ENCODE measurements around the gene PLA2G4F.

Gene PLA2G4F

GRCh38 chr15:42121021-42121420 is 35.4 kb downstream of the PLA2G4F start:
- H3K36me3 ChIP-seq (ENCODE audit: control insufficient read depth, insufficient read depth, low read length) = no peaks in the 10 kb centered on the region
- H3K4me1 ChIP-seq = no peaks in the 10 kb centered on the region
- no peaks in the 10 kb centered on the region for H3K9me3 ChIP-seq (ENCODE audit: control insufficient read depth, low read length)
- H2AFZ ChIP-seq = no peak overlapping the region
- no peaks in the 10 kb centered on the region for H3K79me2 ChIP-seq
- no peak overlapping the region for H3K4me2 ChIP-seq (ENCODE audit: low read length)
- no peaks in the 10 kb centered on the region for H3K27me3 ChIP-seq (ENCODE audit: control insufficient read depth, insufficient read depth, low read length)
- H3K9ac ChIP-seq = no peak overlapping the region
- no peak overlapping the region for H3K4me3 ChIP-seq (ENCODE audit: low read depth, low read length)
- no peak overlapping the region for H3K27ac ChIP-seq
- no peak for TF ChIP-seq CTCF (IDR thresholded peaks at IDR 0.05)

GRCh38 chr15:42120285-42120684 is 36.2 kb downstream of the PLA2G4F start:
- Histone ChIP-seq H3K27ac (no peak overlapping the region), H3K27me3 (ENCODE audit: control insufficient read depth, insufficient read depth, low read length) (no peaks in the 10 kb centered on the region), H2AFZ (no peak overlapping the region), H3K79me2 (no peaks in the 10 kb centered on the region), H3K9ac (no peak overlapping the region), H3K4me1 (no peaks in the 10 kb centered on the region), H3K4me3 (ENCODE audit: low read depth, low read length) (no peak overlapping the region), H3K9me3 (ENCODE audit: control insufficient read depth, low read length) (no peaks in the 10 kb centered on the region), H3K4me2 (ENCODE audit: low read length) (no peak overlapping the region), H3K36me3 (ENCODE audit: control insufficient read depth, insufficient read depth, low read length) (no peaks in the 10 kb centered on the region)
- no peak for TF ChIP-seq CTCF (IDR thresholded peaks at IDR 0.05)

- Histone ChIP-seq H3K9ac (no peak overlapping the region), H3K4me3 (ENCODE audit: low read depth, low read length) (no peak overlapping the region), H3K4me1 (no peaks in the 10 kb centered on the region)
These were observed 37.0 kb downstream of the PLA2G4F start for GRCh38 chr15:42119446-42119760.

GRCh38 chr15:42118650-42119445 is 37.6 kb downstream of the PLA2G4F start:
- no peaks in the 10 kb centered on the region for H3K9me3 ChIP-seq (ENCODE audit: control insufficient read depth, low read length)
- no peak for TF ChIP-seq CTCF (IDR thresholded peaks at IDR 0.05)
- H3K27me3 ChIP-seq (ENCODE audit: control insufficient read depth, insufficient read depth, low read length) = no peaks in the 10 kb centered on the region
- no peaks in the 10 kb centered on the region for H3K36me3 ChIP-seq (ENCODE audit: control insufficient read depth, insufficient read depth, low read length)
- no peak overlapping the region for H3K4me2 ChIP-seq (ENCODE audit: low read length)
- no peak overlapping the region for H3K27ac ChIP-seq
- H3K9ac ChIP-seq = no peak overlapping the region
- no peaks in the 10 kb centered on the region for H3K79me2 ChIP-seq
- H2AFZ ChIP-seq = no peak overlapping the region
- H3K4me3 ChIP-seq (ENCODE audit: low read depth, low read length) = no peak overlapping the region
- H3K4me1 ChIP-seq = no peaks in the 10 kb centered on the region

More at GRCh38 chr15:42119446-42119760, 37.0 kb downstream of the PLA2G4F start:
- no peak for TF ChIP-seq CTCF (IDR thresholded peaks at IDR 0.05)
- Histone ChIP-seq H3K79me2 (no peaks in the 10 kb centered on the region), H3K27ac (no peak overlapping the region), H3K9me3 (ENCODE audit: control insufficient read depth, low read length) (no peaks in the 10 kb centered on the region), H3K4me2 (ENCODE audit: low read length) (no peak overlapping the region), H3K27me3 (ENCODE audit: control insufficient read depth, insufficient read depth, low read length) (no peaks in the 10 kb centered on the region), H2AFZ (no peak overlapping the region), H3K36me3 (ENCODE audit: control insufficient read depth, insufficient read depth, low read length) (no peaks in the 10 kb centered on the region)

GRCh38 chr15:42111924-42112323 is 44.5 kb downstream of the PLA2G4F start:
- H3K4me2 ChIP-seq (ENCODE audit: low read length) = no peak overlapping the region
- no peaks in the 10 kb centered on the region for H3K27me3 ChIP-seq (ENCODE audit: control insufficient read depth, insufficient read depth, low read length)
- H2AFZ ChIP-seq = no peak overlapping the region
- TF ChIP-seq CTCF (IDR thresholded peaks at IDR 0.05) = no peak
- H3K36me3 ChIP-seq (ENCODE audit: control insufficient read depth, insufficient read depth, low read length) = no peaks in the 10 kb centered on the region
- no peak overlapping the region for H3K9ac ChIP-seq
- H3K79me2 ChIP-seq = no peaks in the 10 kb centered on the region
- no peaks in the 10 kb centered on the region for H3K4me1 ChIP-seq
- H3K4me3 ChIP-seq (ENCODE audit: low read depth, low read length) = no peak overlapping the region
- no peaks in the 10 kb centered on the region for H3K9me3 ChIP-seq (ENCODE audit: control insufficient read depth, low read length)
- no peak overlapping the region for H3K27ac ChIP-seq
